Measurements from ENCODE around the gene NAA25.
"Not testable (repeated sequence)": the region's sequence is repeated elsewhere in the genome, so short reads cannot be mapped to it uniquely, and the experiment has no call there.

NAA25 gene

GRCh38 chr12:112013601-112014402 lies 94.8 kb downstream of the NAA25 start:
- intact Hi-C loops (cut with DNase I): loop anchor here (2.0 to 5.0 kb wide), 3 partner anchors 95 to 368 kb away; partner anchors contain the start of genes HECTD4 and NAA25
- peak; percentile 21 to 94 (median 54) for DNase-seq

DNA sequence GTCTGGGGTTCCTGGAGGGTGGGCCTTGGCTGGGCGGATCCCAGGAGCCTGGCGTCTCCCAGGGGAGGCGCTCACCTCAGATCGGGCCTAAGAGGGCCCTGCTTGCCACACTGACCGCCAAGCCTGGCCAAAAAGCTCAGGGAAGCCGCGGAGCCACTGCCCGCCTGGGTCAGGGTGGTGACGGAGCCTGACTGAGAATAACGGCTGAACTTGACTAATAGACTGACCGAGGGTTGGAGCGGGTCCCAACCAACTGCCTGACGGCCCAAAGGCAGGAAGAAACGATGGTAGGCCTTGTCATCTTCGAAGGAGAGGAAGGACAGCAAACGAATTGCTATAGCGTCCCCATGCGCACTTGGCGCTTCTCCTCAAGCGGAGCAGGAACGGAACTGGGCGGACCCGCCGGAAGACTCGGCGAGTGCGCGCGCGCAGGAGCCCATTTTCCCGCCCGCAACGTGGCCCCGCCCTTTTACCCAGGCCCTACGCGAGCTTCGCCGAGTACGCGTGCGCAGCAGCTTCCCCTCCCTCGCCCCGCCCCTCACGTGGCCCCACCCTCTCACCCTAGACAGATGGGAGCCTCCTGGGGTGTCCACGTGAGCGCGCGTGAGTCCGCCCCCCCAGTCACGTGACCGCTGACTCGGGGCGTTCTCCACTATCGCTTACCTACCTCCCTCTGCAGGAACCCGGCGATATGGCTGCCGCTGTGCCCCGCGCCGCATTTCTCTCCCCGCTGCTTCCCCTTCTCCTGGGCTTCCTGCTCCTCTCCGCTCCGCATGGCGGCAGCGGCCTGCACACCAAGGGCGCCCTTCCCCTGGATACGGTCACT lies 95.6 kb downstream of the NAA25 start, which contains the start of the genes ERP29 and TMEM116:
Gene ERP29 (plus strand): TSS at position 652 of the 826 bp plus-strand sequence. CDS start 40 bp downstream, at position 692.
Gene TMEM116 (minus strand): TSS at position 391 of the 826 bp plus-strand sequence. CDS start 7,895 bp downstream, outside the sequence.
- DNase-seq: peak; percentile 99 to 100 (median 100)
- intact Hi-C loops (cut with DNase I): loop anchor here (2.0 to 5.0 kb wide), 3 partner anchors 96 to 369 kb away; partner anchors contain the start of genes HECTD4 and NAA25

DNA sequence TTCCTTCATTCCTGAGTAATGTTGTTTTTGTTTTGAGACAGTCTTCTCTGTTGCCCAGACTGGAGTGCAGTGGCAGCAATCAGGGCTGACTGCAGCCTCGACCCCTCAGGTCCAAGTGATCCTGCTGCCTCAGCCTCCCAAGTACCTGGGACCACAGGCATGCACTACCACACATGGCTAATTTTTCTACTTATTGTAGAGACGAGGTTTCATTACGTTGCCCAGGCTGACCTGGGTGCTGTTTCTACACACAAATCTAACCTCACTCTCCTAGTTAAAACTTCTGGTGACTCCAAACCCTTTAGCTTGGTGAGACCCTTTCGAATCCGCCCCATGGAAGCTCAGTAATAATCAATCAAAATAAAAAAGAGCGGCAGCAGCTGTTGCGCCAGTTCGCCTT lies 96.9 kb downstream of the NAA25 start:
- no peak for DNase-seq
- intact Hi-C loops (cut with DNase I): loop anchor here (2.0 to 5.0 kb wide), 3 partner anchors 97 to 371 kb away; partner anchors contain the start of genes HECTD4 and NAA25

GRCh38 chr12:112010415-112011344 lies 97.9 kb downstream of the NAA25 start:
- intact Hi-C loops (cut with DNase I): loop anchor here (5.0 kb wide), 2 partner anchors 258 to 372 kb away; partner anchors contain the start of gene HECTD4
- DNase-seq: no peak

GRCh38 chr12:112009596-112009995 lies 99.0 kb downstream of the NAA25 start:
- DNase-seq; intact Hi-C loops (cut with DNase I): not testable (repeated sequence)

GRCh38 chr12:112008918-112009317 lies 99.7 kb downstream of the NAA25 start:
- intact Hi-C loops (cut with DNase I): no loop called here
- no peak for DNase-seq

DNA sequence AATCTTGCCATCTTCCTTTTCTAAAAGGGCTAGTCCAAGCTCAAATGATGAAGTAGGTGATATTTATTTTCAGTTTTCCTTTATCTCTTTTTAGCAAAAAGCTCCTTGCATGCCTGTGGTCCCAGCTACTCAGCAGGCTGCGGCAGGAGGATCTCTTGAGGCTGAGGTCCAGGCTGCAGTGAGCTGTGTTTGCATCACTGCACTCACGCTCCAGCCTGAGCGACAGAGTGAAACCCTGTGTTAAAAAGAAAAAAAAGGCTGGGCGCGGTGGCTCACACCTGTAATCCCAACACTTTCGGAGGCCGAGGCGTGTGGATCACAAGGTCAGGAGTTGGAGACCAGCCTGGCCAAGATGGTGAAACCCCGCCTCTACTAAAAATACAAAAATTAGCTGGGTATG lies 100.6 kb downstream of the NAA25 start:
- intact Hi-C loops (cut with DNase I): no loop called here
- DNase-seq: no peak

- intact Hi-C loops (cut with DNase I): no loop called here
- DNase-seq: no peak
Measured at GRCh38 chr12:112005419-112006395, 102.9 kb downstream of the NAA25 start.

DNA sequence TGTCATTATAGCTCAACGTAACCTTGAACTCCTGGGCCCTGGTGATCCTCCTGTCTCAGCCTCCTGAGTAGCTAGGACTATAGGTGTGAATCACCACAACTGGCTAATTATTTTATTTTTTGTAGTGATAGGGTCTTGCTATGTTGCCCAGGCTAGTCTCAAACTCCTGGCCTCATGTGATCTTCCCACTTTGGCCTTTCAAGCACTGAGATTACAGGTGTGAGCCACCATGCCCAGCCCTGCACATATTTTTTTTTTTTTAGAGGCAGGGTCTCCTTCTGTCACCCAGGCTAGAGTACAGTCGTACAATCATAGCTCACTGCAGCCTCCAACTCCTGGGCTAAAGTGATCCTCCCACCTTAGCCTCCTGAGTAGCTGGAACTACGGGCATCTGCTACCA lies 104.5 kb downstream of the NAA25 start:
- DNase-seq: no peak
- intact Hi-C loops (cut with DNase I): no loop called here

- intact Hi-C loops (cut with DNase I): no loop called here
- no peak for DNase-seq
Measured at GRCh38 chr12:112001576-112001975, 107.0 kb downstream of the NAA25 start.

DNA sequence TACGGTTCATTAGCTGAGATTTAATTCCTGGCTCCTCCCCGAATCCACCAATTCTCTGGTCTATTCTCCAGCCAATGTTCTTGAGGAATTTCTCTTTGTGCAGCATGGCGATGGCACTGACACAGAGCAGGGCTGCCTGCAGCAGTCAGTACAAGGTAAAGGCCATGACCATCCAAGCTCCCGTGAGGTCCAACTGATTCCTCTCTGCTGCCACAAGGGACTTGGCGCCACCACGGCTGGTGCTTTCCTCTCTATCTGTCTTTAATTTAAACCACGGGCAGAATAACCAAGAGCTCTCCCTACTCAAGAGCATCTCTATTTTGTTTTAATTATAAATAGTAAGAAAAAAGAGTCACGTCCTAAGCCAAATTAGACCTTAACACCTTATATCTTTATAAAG lies 107.8 kb downstream of the NAA25 start:
- no peak for DNase-seq
- intact Hi-C loops (cut with DNase I): no loop called here

DNA sequence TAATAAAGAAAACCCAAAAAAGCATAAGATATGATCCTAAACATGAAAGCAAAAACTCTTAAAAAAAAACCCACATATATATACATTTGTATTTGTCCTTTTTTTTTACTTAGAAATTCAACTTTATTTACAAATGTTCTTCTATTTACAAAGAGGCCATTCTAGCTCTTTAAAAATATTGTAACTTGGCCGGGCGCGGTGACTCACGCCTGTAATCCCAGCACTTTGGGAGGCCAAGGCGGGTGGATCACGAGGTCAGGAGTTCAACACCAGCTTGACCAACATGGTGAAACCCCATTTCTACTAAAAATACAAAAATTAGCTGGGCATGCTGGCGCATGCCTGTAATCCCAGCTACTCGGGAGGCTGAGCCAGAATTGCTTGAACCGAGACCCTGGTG lies 109.5 kb downstream of the NAA25 start:
- intact Hi-C loops (cut with DNase I): not testable (repeated sequence)

DNA sequence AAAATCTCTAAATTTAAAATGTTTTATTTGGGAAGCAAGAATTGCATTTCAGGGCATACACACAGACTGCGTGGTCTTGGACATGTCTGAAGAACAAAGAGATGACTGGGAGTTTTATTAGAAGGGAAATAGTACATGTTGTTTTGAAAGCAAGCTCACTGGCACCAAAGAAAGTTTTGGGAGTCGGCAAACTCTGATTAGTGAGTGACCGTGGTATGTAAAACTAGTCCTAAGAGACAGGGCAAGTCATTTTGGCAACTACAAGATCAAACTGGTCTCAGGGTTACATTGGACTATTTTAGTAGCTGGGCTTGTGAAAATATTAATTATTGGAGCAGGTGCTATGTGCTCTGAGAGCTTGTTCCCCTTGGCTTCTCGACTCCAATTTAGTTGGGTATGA lies 110.6 kb downstream of the NAA25 start:
- intact Hi-C loops (cut with DNase I): no loop called here
- DNase-seq: no peak

More for the DNA sequence above, 109.5 kb downstream of the NAA25 start:
- not testable (repeated sequence) for DNase-seq

DNA sequence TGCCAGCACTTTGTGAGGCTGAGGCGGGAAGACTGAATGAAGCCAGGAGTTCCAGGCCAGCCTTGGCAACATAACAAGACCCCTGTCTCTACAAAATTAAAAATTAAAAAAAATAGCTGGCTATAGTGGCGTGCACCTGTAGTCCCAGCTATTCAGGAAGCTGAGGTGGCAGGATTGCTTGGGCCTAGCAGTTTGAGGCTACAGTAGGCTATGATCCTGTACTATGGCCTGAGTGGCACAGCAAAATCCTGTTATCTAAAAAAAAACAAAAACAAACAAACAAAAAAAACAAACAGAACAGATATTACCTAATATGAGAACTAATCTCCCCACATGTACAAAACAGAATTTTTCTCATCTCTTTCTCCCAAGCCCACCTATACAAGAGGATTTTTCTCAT lies 111.3 kb downstream of the NAA25 start:
- intact Hi-C loops (cut with DNase I): no loop called here
- no peak for DNase-seq

- intact Hi-C loops (cut with DNase I): no loop called here
- no peak for DNase-seq
Measured at GRCh38 chr12:111995782-111996480, 112.7 kb downstream of the NAA25 start.

DNA sequence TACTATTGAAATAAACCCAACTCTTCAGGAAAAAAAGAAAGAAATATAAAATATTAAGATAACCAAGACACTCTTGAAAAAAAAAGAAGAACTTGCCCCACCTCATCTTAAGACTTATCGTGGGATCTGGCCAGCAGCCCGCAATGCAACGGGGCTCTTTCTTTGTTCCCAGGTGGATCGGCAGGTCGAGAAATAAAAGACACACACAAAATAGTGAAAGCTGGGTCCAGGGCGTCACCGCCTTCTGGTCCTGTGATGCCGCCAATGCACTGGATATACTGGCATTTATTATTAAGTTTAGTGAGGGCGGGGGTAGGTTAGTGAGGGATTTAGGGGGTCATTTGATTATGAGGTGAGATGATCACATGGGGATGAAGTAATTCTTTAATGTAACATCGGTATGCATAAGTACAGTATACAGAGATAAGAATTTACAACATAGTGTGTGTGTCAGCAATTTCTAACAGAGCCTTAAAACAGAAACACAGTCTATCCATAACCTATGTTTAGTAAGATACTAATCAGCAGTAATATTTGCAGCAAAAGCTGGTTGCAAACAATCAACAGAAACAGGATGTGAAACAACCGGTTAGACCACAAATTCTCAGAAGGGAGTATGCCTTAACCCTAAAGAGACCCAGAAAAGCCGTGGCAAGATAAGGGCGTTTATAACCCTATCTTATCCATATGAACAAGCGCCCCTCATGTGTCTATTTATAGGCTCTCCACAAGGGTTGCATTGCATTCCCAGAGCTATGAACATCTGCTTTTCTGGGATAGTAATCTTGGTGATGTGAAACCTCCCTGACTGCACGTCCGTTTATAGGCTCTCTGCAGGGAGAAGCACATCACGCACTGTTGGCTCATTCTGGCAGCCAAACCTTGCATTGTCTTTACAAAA lies 114.1 kb downstream of the NAA25 start:
- intact Hi-C loops (cut with DNase I); DNase-seq: not testable (repeated sequence)

Measured in posterior cingulate gyrus (tissue), 11 donors.